ENCODE results near the gene ARIH1.

DNA sequence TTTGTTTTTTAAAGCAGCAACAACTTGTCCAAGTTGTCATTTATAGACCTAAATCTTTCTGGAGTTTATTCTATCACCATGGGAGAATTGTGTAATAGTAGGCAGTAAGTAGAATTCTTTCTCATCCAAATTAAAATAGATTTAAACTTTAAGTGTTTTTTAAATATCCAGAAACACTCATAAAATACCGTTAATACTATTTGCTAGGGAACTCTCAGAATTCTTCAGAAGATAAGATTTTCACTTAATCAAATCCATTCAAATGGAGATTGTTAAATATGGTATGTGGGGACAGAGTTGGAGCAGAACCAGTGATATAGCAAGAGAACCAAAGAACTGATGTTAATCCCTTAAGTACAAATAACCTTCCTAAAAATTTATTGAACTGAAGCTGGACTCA is 71.0 kb downstream of the ARIH1 start:
- TF ChIP-seq CHD1 (IDR thresholded peaks at IDR 0.05; ENCODE audit: low read depth, low read length) (no peak), CEBPB (IDR thresholded peaks at IDR 0.05; ENCODE audit: low read depth, low read length) (peak; percentile 35; the same call in 1 of the 2 replicates)
- TF ChIP-seq, protein P1, sequence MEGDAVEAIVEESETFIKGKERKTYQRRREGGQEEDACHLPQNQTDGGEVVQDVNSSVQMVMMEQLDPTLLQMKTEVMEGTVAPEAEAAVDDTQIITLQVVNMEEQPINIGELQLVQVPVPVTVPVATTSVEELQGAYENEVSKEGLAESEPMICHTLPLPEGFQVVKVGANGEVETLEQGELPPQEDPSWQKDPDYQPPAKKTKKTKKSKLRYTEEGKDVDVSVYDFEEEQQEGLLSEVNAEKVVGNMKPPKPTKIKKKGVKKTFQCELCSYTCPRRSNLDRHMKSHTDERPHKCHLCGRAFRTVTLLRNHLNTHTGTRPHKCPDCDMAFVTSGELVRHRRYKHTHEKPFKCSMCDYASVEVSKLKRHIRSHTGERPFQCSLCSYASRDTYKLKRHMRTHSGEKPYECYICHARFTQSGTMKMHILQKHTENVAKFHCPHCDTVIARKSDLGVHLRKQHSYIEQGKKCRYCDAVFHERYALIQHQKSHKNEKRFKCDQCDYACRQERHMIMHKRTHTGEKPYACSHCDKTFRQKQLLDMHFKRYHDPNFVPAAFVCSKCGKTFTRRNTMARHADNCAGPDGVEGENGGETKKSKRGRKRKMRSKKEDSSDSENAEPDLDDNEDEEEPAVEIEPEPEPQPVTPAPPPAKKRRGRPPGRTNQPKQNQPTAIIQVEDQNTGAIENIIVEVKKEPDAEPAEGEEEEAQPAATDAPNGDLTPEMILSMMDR (conservative IDR thresholded peaks at IDR 0.05; ENCODE audit: low read depth, low read length), result no peak

Measured in IMR-90 (cell line).